K562 (cell line): Measurements from ENCODE around the gene P2RY10. TPM values are rescaled to one million over a fixed set of nuclear protein-coding genes. Genes with fewer than 3 reads are reported as not detected.
"Not testable (repeated sequence)": the region's sequence is repeated elsewhere in the genome, so short reads cannot be mapped to it uniquely, and the experiment has no call there.

ENCODE experiments used
- ATAC-seq: fragments of 200-7000 bp; cut with Tn5 transposase; 3 replicates; pipeline ENCODE4 v1.9.1; 2020; ENCODE audit warnings: moderate library complexity
- BruUV-seq: library from RNA; stranded (reverse); fragments of 400-500 nt; replicated peaks from 2 replicates; lab custom pipeline; 2021; lab: Mats Ljungman, UMichigan
- CTCF ChIA-PET: fragments of 300-600 bp; formaldehyde crosslinking; extraction: SDS; loops from one replicate; lab custom pipeline; 2021; ENCODE audit warnings: low intra/inter-chr PET ratio; lab: Yijun Ruan, JAX
- POLR2A ChIA-PET: fragments of 300-600, 350-650 bp; sonication (Branson Sonifier 250); formaldehyde crosslinking; extraction: SDS; loops from one replicate; lab custom pipeline; 2021; ENCODE audit warnings: antibody characterized with exemption, inconsistent platforms; lab: Yijun Ruan, JAX
- DNase-seq, 4 experiments: peaks; one replicate each; pipeline versions ENCODE4 v3.0.0 to v3.0.0-alpha.2; 2011 to 2018; ENCODE audit warnings: low spot score in 3 of 4, mixed read lengths in 3 of 4; ENCODE audit errors: extremely low read depth in 1 of 4
- FAIRE-seq: peaks from 2 replicates; lab custom pipeline; 2011; peaks lifted over from hg19 to GRCh38; lab: Jason Lieb, UNC
- H2AFZ ChIP-seq: 2 replicates; pipeline ENCODE4 v1.6.0; 2011; ENCODE audit warnings: low read depth, low read length, control low read depth, inconsistent platforms
- H3K27ac ChIP-seq: fragments of 200-600 bp; 3 replicates; pipeline ENCODE4 v1.8.0; 2011; ENCODE audit warnings: low read depth, mild to moderate bottlenecking, control low read depth, inconsistent platforms, low read length, moderate library complexity, mixed read lengths; ENCODE audit errors: extremely low read depth
- H3K27me3 ChIP-seq, 2 experiments: fragments of 300-600 bp in 1 of 2; 2 replicates in 1 of 2; 3 replicates in 1 of 2; pipeline versions ENCODE4 v1.6.0 to v1.8.0; 2011; ENCODE audit warnings: inconsistent platforms in 2 of 2, low read length in 2 of 2, mild to moderate bottlenecking in 1 of 2, mixed read lengths in 1 of 2, moderate library complexity in 1 of 2; ENCODE audit not compliant: control insufficient read depth in 2 of 2, insufficient read depth in 2 of 2
- H3K36me3 ChIP-seq: fragments of 300-600 bp; 3 replicates; pipeline ENCODE4 v1.8.0; 2011; ENCODE audit warnings: mild to moderate bottlenecking, low read length, inconsistent platforms; ENCODE audit not compliant: control insufficient read depth, insufficient read depth
- H3K4me1 ChIP-seq, 2 experiments: fragments of 200-600 bp in 1 of 2; replicated peaks in 1 of 2; 2 replicates in 1 of 2; 3 replicates in 1 of 2; pipeline versions ENCODE4 v1.5.1 to v1.8.0; 2011; ENCODE audit warnings: inconsistent platforms in 2 of 2, low read length in 2 of 2, mild to moderate bottlenecking in 1 of 2, mixed read lengths in 1 of 2, moderate library complexity in 1 of 2; ENCODE audit not compliant: control insufficient read depth in 2 of 2, insufficient read depth in 2 of 2
- H3K4me2 ChIP-seq: 2 replicates; pipeline ENCODE4 v1.6.1; 2011; ENCODE audit warnings: low read length, control low read depth, inconsistent platforms, mixed read lengths; ENCODE audit not compliant: insufficient read depth
- H3K4me3 ChIP-seq: fragments of 200-600 bp; sonication (generic), shearing (Covaris generic); 2 replicates; pipeline ENCODE4 v1.5.1; 2016; ENCODE audit warnings: control low read depth, inconsistent platforms
- H3K79me2 ChIP-seq: fragments of 200-600 bp; 3 replicates; pipeline ENCODE4 v1.8.0; 2011; ENCODE audit warnings: low read length, inconsistent platforms; ENCODE audit not compliant: control insufficient read depth, insufficient read depth
- H3K9ac ChIP-seq, 2 experiments: 2 replicates each; pipeline versions ENCODE4 v1.6.0 to v1.6.1; 2011; ENCODE audit warnings: low read depth in 2 of 2, low read length in 2 of 2, control low read depth in 1 of 2, inconsistent platforms in 1 of 2, mild to moderate bottlenecking in 1 of 2, mixed read lengths in 1 of 2; ENCODE audit not compliant: insufficient read depth in 1 of 2
- H3K9me1 ChIP-seq: one replicate; pipeline ENCODE4 v1.6.0; 2011; ENCODE audit warnings: inconsistent platforms, mild to moderate bottlenecking, low read length, moderate library complexity; ENCODE audit not compliant: control insufficient read depth, insufficient read depth
- H3K9me3 ChIP-seq: replicated peaks from 2 replicates; pipeline ENCODE4 v1.5.1; 2011; ENCODE audit warnings: low read depth, low read length, inconsistent platforms; ENCODE audit not compliant: control insufficient read depth, insufficient read depth
- H4K20me1 ChIP-seq: replicated peaks from 2 replicates; pipeline ENCODE4 v1.6.1; 2011; ENCODE audit warnings: low read length, inconsistent platforms, mixed read lengths; ENCODE audit not compliant: control insufficient read depth, insufficient read depth
- MGA ChIP-seq: fragments of 450-650 bp; IDR thresholded peaks from 2 replicates; pipeline ENCODE4 v1.6.1; 2016; ENCODE audit warnings: mild to moderate bottlenecking, moderate library complexity
- WGBS: fragments of 100-300 bp; shearing (Covaris generic); methylation state at CpG from one replicate; pipeline ENCODE4 v1.1.6; 2016; ENCODE audit warnings: low coverage, mixed read lengths; ENCODE audit not compliant: insufficient coverage; ENCODE audit errors: missing lambda C conversion rate; 5-methylcytosine and 5-hydroxymethylcytosine counted together
- in situ Hi-C: fragments of 300-500 bp; cut with MboI; formaldehyde crosslinking; loops from 4 replicates; pipeline ENCODE4 v1.15.0; 2018; ENCODE audit warnings: inconsistent platforms, mixed read lengths
- intact Hi-C: fragments of 100-400 bp; cut with micrococcal nuclease; formaldehyde crosslinking; loops from 2 replicates; pipeline ENCODE4 v1.14.2; 2022
- polyA plus RNA-seq, 8 experiments: library from polyadenylated mRNA; depleted of rRNA in 4 of 8; stranded (reverse) in 5 of 8; unstranded in 3 of 8; fragments of >200 nt; fragmentation: Nextera tagmentation in 2 of 8; fragmentation: Illumina TruSeq in 1 of 8; extraction: Ambion mirVana in 2 of 8; extraction: Trizol in 1 of 8; gene quantifications; 2 replicates each; pipeline versions ENCODE4 v1.2.1 to v1.2.3, GENCODE V29; 2011 to 2014; ENCODE audit warnings: inconsistent platforms in 1 of 8, missing spikeins in 1 of 8
- total RNA-seq, 7 experiments: library from RNA; depleted of rRNA in 6 of 7; stranded (reverse); fragments of >200 nt in 6 of 7; fragmentation: Illumina TruSeq in 2 of 7; extraction: Trizol in 2 of 7; gene quantifications; 2 replicates each; pipeline versions ENCODE4 v1.2.1 to v1.2.3, GENCODE V29; 2011 to 2021; ENCODE audit warnings: low replicate concordance in 1 of 7

P2RY10 gene
- total and polyA plus RNA-seq, 9 of the 15 experiments (the other 6 are each of a cell fraction or from before 2014, with no cell fraction given), result 0.13 TPM; not detected in 8

- no peak for TF ChIP-seq MGA
Observed at GRCh38 chrX:78997870-78998558, 52.8 kb downstream of the P2RY10 start (continued).

GRCh38 chrX:79007540-79007939, 62.3 kb downstream of the P2RY10 start:
- CTCF ChIA-PET, result not testable (repeated sequence)

More at GRCh38 chrX:79007540-79007939, 62.3 kb downstream of the P2RY10 start:
- H3K4me1 ChIP-seq, H3K79me2 ChIP-seq, BruUV-seq, H3K9me1 ChIP-seq, POLR2A ChIA-PET, H3K27ac ChIP-seq, H3K9ac ChIP-seq, H2AFZ ChIP-seq, H3K36me3 ChIP-seq, intact Hi-C loops, H3K4me2 ChIP-seq, H3K9me3 ChIP-seq, H3K4me3 ChIP-seq, ATAC-seq, FAIRE-seq, DNase-seq, H3K27me3 ChIP-seq, H4K20me1 ChIP-seq, in situ Hi-C loops: not testable (repeated sequence)
- 0% methylated on average over 1 of the region's 1 CpG for WGBS
